ENCODE measurements around the gene FRAT1. TPM values are rescaled to one million over a fixed set of nuclear protein-coding genes. Genes with fewer than 3 reads are reported as not detected.

The FRAT1 gene
- total and polyA plus RNA-seq, 2 of the 13 experiments (the other 11 are each of a cell fraction or from before 2014, with no cell fraction given): 1.7 to 2.3 TPM

GRCh38 chr10:97327348-97328294, 8.6 kb downstream of the FRAT1 start (continued):
- peak; percentile 84 to 96 for TF ChIP-seq EP300 (IDR thresholded peaks at IDR 0.05; ENCODE audit: low read depth in 2 of 2, low read length in 2 of 2)
- TF ChIP-seq EP300 (CRISPR knock-in tag; IDR thresholded peaks at IDR 0.05; ENCODE audit: borderline replicate concordance): peak; percentile 78; the same call in 1 of the 2 replicates
- TF ChIP-seq GATAD2A (CRISPR knock-in tag; IDR thresholded peaks at IDR 0.05): peak; percentile 98
- peak; percentile 98 for TF ChIP-seq TEAD3 (CRISPR knock-in tag; optimal IDR thresholded peaks at IDR 0.05; ENCODE audit: borderline replicate concordance)
- no peak for TF ChIP-seq ATRX (CRISPR knock-in tag; IDR thresholded peaks at IDR 0.05; ENCODE audit: borderline replicate concordance)
- TF ChIP-seq HNF4A (CRISPR knock-in tag; IDR thresholded peaks at IDR 0.05): peak; percentile 73
- no peak for TF ChIP-seq ZNF569 (CRISPR knock-in tag; IDR thresholded peaks at IDR 0.05; ENCODE audit: borderline replicate concordance)
- TF ChIP-seq FOXA3 (CRISPR knock-in tag; IDR thresholded peaks at IDR 0.05): peak; percentile 100
- TF ChIP-seq ZBTB14 (CRISPR knock-in tag; IDR thresholded peaks at IDR 0.05): no peak
- no peak for TF ChIP-seq CENPX (CRISPR knock-in tag; IDR thresholded peaks at IDR 0.05)
- peak; percentile 62 for TF ChIP-seq TCF7 (IDR thresholded peaks at IDR 0.05; ENCODE audit: low read depth)
- TF ChIP-seq ZBTB26 (CRISPR knock-in tag; IDR thresholded peaks at IDR 0.05; ENCODE audit: borderline replicate concordance): no peak
- no peak for TF ChIP-seq BRCA1 (CRISPR knock-in tag; IDR thresholded peaks at IDR 0.05)
- TF ChIP-seq ZNF619 (CRISPR knock-in tag; IDR thresholded peaks at IDR 0.05): no peak
- no peak for TF ChIP-seq BHLHE40 (IDR thresholded peaks at IDR 0.05; ENCODE audit: low read length)
- TF ChIP-seq HOXA3 (CRISPR knock-in tag; IDR thresholded peaks at IDR 0.05): peak; percentile 76
- TF ChIP-seq ZNF556 (CRISPR knock-in tag; IDR thresholded peaks at IDR 0.05; ENCODE audit: borderline replicate concordance): no peak; the same call in 1 of the 2 replicates
- no peak for TF ChIP-seq HNRNPUL1 (IDR thresholded peaks at IDR 0.05; ENCODE audit: low read depth, low read length)
- TF ChIP-seq ZNF652 (CRISPR knock-in tag; IDR thresholded peaks at IDR 0.05; ENCODE audit: borderline replicate concordance, low read depth): no peak; the same call in 1 of the 2 replicates
- TF ChIP-seq ARNTL (CRISPR knock-in tag; IDR thresholded peaks at IDR 0.05): peak; percentile 68; the same call in 1 of the 2 replicates
- peak; percentile 67 for TF ChIP-seq ZFX (CRISPR knock-in tag; IDR thresholded peaks at IDR 0.05; ENCODE audit: low read depth)
- TF ChIP-seq ZFY (CRISPR knock-in tag; IDR thresholded peaks at IDR 0.05): peak; percentile 62
- TF ChIP-seq ZBTB33 (CRISPR knock-in tag; IDR thresholded peaks at IDR 0.05): no peak; the same call in 1 of the 2 replicates
- peak; percentile 60; the same call in 1 of the 2 replicates for TF ChIP-seq ZFP90 (CRISPR knock-in tag; IDR thresholded peaks at IDR 0.05; ENCODE audit: borderline replicate concordance)
- TF ChIP-seq ARNT (IDR thresholded peaks at IDR 0.05): no peak
- TF ChIP-seq ZFP1 (CRISPR knock-in tag; IDR thresholded peaks at IDR 0.05): peak; percentile 70; the same call in 1 of the 2 replicates
- TF ChIP-seq KDM3A (CRISPR knock-in tag; IDR thresholded peaks at IDR 0.05; ENCODE audit: low read depth): no peak
- peak; percentile 61; the same call in 1 of the 2 replicates for TF ChIP-seq CCDC6 (CRISPR knock-in tag; IDR thresholded peaks at IDR 0.05)
- no peak for TF ChIP-seq HMGA1 (CRISPR knock-in tag; conservative IDR thresholded peaks at IDR 0.05)

All from HepG2 (cell line).